HFFc6 (cell line): ENCODE data around the gene STAT4. TPM values are rescaled to one million over a fixed set of nuclear protein-coding genes. Genes with fewer than 3 reads are reported as not detected.
A peak's percentile ranks its signal among the peaks of the same experiment; 100 is the strongest.

Experiments
- DNase-seq: peaks from one replicate; pipeline ENCODE4 v3.0.0-alpha.2; 2018
- H3K27ac Mint-ChIP-seq: 2 replicates; pipeline ENCODE4 v1.8.0; 2020; ENCODE audit warnings: mild to moderate bottlenecking, mixed read lengths
- H3K27me3 Mint-ChIP-seq: 2 replicates; pipeline ENCODE4 v1.8.0; 2021; ENCODE audit warnings: mild to moderate bottlenecking, moderate library complexity, mixed read lengths; ENCODE audit not compliant: insufficient read depth
- H3K36me3 Mint-ChIP-seq: 2 replicates; pipeline ENCODE4 v1.8.0; 2021; ENCODE audit warnings: low read depth, mixed read lengths
- H3K4me1 Mint-ChIP-seq: 2 replicates; pipeline ENCODE4 v1.8.0; 2020; ENCODE audit warnings: low read depth, mixed read lengths
- H3K4me3 Mint-ChIP-seq: 2 replicates; pipeline ENCODE4 v1.8.0; 2020; ENCODE audit warnings: mild to moderate bottlenecking, moderate library complexity, mixed read lengths
- H3K9me3 Mint-ChIP-seq: 2 replicates; pipeline ENCODE4 v1.8.0; 2020; ENCODE audit warnings: mild to moderate bottlenecking, mixed read lengths
- CTCF ChIP-seq: fragments of 200-600 bp; sonication (generic); IDR thresholded peaks from 2 replicates; pipeline ENCODE4 v1.5.0; 2021; ENCODE audit warnings: antibody characterized with exemption, mild to moderate bottlenecking
- total RNA-seq, 6 experiments: library from RNA; stranded (reverse); fragmentation: NEBNext Ultra II Directional; extraction: Animal tissue kit (Norgen Biotek cat#: 25700); gene quantifications; 2 replicates in 1 of 6; 3 replicates in 5 of 6; pipeline ENCODE4 v1.2.3, GENCODE V29; 2021

STAT4 gene
- total RNA-seq, 6 experiments from 2014 or later = 0.31 to 1.1 (median 0.47) TPM

GRCh38 chr2:191158747-191159146, 8.0 kb upstream of the STAT4 start:
- no peak for TF ChIP-seq CTCF
- no peaks in the 10 kb centered on the region for H3K9me3 Mint-ChIP-seq
- no peaks in the 10 kb centered on the region for H3K36me3 Mint-ChIP-seq
- H3K4me1 Mint-ChIP-seq = peaks cover 15% of the 10 kb centered on the region
- no peaks in the 10 kb centered on the region; the same call in 1 of the 2 replicates for H3K27me3 Mint-ChIP-seq
- H3K4me3 Mint-ChIP-seq = no peak overlapping the region
- no peak overlapping the region for H3K27ac Mint-ChIP-seq
- no peak for DNase-seq

GRCh38 chr2:191158193-191158592, 7.4 kb upstream of the STAT4 start:
- Mint-ChIP-seq H3K36me3 (no peaks in the 10 kb centered on the region), H3K27me3 (no peaks in the 10 kb centered on the region; the same call in 1 of the 2 replicates)

GRCh38 chr2:191155608-191156071, 4.8 kb upstream of the STAT4 start:
- Mint-ChIP-seq H3K36me3 (no peaks in the 10 kb centered on the region), H3K27ac (no peak overlapping the region), H3K9me3 (no peaks in the 10 kb centered on the region), H3K4me3 (no peak overlapping the region), H3K27me3 (no peaks in the 10 kb centered on the region; the same call in 1 of the 2 replicates), H3K4me1 (peaks cover 35% of the 10 kb centered on the region)
- DNase-seq = peak; percentile 46
- peak; percentile 81 for TF ChIP-seq CTCF

More at GRCh38 chr2:191158193-191158592, 7.4 kb upstream of the STAT4 start:
- Mint-ChIP-seq H3K9me3 (no peaks in the 10 kb centered on the region), H3K4me1 (peaks cover 16% of the 10 kb centered on the region), H3K4me3 (no peak overlapping the region), H3K27ac (no peak overlapping the region)
- no peak for DNase-seq
- no peak for TF ChIP-seq CTCF

GRCh38 chr2:191153716-191154115, 2.9 kb upstream of the STAT4 start:
- no peak for TF ChIP-seq CTCF
- H3K4me3 Mint-ChIP-seq = no peak overlapping the region
- H3K4me1 Mint-ChIP-seq = peaks cover 32% of the 10 kb centered on the region
- H3K36me3 Mint-ChIP-seq = no peaks in the 10 kb centered on the region
- DNase-seq = no peak
- H3K9me3 Mint-ChIP-seq = no peaks in the 10 kb centered on the region
- H3K27ac Mint-ChIP-seq = no peak overlapping the region
- H3K27me3 Mint-ChIP-seq = peaks cover 6% of the 10 kb centered on the region; the same call in 1 of the 2 replicates

GRCh38 chr2:191152482-191153240, 1.9 kb upstream of the STAT4 start:
- no peaks in the 10 kb centered on the region for H3K9me3 Mint-ChIP-seq
- peaks cover 6% of the 10 kb centered on the region; the same call in 1 of the 2 replicates for H3K27me3 Mint-ChIP-seq
- DNase-seq = no peak
- TF ChIP-seq CTCF = no peak
- H3K4me1 Mint-ChIP-seq = peaks cover 30% of the 10 kb centered on the region
- H3K36me3 Mint-ChIP-seq = no peaks in the 10 kb centered on the region
- no peak overlapping the region for H3K27ac Mint-ChIP-seq
- H3K4me3 Mint-ChIP-seq = no peak overlapping the region
